HG02623 (cell line): ENCODE data around the gene SLN.

Experiments
- ATAC-seq: cut with Tn5 transposase; IDR thresholded peaks from one replicate; pipeline ENCODE4 v1.9.1; 2021; ENCODE audit warnings: moderate library complexity; ENCODE audit not compliant: unreplicated experiment

SLN gene

GRCh38 chr11:107688322-107688918 lies 23.4 kb downstream of the SLN start:
- no peak for ATAC-seq

- no peak for ATAC-seq
These were observed 28.0 kb downstream of the SLN start for GRCh38 chr11:107683807-107684206.

DNA sequence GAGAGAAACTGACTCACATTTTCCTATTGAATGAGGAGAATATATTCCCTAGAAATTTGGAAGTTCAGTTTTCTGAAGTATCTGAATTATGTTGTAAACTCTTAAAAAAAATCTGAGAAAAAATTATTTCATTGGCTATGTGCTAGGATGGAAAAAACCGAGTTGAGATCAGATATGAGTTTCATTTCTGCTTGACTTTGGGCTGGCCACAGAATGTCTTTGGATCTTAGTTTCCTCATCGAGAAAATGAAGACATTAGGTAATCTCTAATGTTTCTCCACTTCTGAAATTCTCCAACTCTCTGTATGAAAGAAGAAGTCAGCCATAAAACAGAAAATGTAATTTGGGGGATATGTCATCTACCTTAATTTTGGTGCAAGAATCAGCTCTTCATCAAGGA lies 28.8 kb downstream of the SLN start:
- ATAC-seq = no peak

GRCh38 chr11:107682572-107682971 lies 29.3 kb downstream of the SLN start:
- no peak for ATAC-seq

DNA sequence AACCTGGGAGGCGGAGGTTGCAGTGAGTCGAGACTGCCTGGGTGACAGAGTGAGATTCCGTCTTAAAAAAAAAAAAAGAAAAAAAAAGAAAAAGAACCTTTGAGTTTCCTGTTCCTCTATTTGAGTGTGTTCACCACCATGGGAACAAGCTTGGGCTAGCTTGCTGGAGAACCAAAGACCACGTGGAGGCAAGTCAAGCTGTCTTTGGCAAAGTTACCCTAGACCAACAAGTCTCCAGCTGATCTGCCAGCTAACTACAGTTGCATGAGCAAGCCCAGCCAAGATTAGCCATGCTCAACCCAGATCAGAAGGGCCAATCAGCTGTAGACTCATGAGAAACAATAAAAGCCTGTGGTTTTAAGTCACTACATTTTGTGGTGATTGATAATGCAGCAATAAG lies 29.7 kb downstream of the SLN start:
- no peak for ATAC-seq

DNA sequence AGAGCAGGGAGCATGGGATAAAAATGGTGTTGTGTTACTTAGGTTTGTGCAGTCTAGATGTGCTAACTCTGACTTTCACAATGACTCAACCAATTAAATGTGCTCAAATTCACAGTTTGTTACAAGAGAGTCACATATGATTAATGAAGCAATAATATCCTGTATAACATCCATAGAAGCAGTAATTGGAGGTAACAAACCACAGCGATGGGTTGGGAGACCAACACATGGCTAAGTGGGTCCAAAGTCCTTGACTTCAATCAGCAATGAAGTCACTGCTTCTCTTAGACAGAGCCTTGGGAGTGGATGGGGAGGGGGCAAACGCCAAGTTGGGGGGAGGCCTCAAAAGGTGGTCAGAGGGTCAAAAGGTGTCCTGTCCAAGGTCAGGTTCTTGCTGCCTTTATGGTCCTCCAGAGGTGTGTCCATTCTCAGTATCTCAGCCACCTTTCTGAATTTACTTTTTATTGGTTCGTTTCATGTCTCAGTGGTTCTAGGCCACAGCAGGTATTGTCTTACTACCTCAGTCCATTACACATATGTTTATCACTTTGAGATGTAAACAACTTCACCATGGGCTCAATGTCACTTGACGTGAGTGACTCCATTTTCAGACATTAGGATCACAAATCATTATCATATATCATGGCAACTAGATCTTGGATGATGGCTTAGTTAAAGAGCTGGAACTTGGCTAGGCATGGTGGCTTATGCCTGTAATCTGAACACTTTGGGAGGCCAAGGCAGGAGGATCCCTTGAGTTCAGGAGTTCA lies 32.4 kb downstream of the SLN start:
- no peak for ATAC-seq

GRCh38 chr11:107678632-107678971 lies 33.3 kb downstream of the SLN start:
- ATAC-seq = no peak

GRCh38 chr11:107677924-107678631 lies 33.8 kb downstream of the SLN start:
- ATAC-seq = no peak

- ATAC-seq = no peak
These were observed 35.4 kb downstream of the SLN start for GRCh38 chr11:107676336-107677057.

GRCh38 chr11:107675902-107676301 lies 36.0 kb downstream of the SLN start:
- no peak for ATAC-seq

GRCh38 chr11:107669893-107670601 lies 41.8 kb downstream of the SLN start:
- no peak for ATAC-seq

DNA sequence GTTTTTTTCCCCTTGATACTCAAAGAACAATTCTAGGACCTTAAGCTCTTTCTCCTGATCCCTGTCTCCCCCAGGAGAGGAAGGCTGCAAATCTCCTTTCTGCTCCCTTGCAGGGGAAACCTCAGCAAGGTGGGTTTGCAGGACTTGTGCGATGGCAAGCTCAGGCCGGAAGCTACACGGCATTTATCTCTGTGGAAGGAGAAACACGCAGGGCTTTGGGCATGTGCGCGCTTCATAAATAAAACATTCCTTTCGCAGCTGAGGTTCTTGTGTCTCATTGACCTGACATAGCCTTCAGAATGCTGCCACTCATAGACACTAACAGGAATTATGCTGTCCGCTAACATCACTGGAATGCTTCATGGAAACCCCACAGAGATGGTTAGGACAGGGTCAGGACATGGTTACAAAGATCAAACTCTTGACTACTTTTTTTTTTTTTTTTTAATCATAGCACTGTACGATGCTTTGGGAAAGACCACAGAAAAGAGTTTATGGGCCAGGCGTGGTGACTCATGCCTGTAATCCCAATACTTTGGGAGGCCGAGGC lies 42.6 kb downstream of the SLN start:
- no peak for ATAC-seq

DNA sequence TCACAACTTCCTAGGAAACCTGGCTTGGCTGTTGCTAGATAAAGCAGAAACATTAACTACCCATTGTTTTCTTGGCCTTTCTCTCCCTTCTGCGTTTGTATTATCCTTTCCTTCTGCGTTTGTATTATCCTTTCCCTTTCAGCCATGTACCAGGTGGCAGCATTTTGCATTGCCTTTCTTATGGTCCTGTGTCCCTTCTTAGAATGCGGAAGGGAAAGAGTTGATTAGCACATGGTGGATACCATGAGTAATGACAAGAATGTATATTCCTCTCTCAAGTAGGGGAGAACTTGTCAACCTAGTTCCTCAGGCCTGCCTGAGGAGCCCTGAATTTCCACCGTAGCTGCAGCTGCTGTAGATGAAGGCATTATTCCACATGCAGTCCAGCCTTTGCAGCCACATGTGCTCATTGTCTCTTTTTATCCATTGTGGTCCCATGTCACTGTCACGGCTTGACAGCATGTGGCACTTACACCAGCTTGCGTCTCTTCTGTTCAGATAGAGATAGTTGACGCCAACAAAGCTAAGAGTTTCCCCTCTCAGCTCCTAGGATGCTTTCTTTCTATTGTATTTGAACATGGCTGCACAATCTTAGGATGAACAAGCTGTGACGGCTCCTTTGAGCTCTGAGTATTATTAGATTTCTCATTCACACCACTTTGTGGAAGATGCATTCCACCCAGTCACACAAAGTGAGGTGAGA lies 44.8 kb downstream of the SLN start:
- ATAC-seq = no peak

- no peak for ATAC-seq
These were observed 46.8 kb downstream of the SLN start for GRCh38 chr11:107665018-107665417.

- no peak for ATAC-seq
These were observed 50.2 kb downstream of the SLN start for GRCh38 chr11:107661656-107662055.

DNA sequence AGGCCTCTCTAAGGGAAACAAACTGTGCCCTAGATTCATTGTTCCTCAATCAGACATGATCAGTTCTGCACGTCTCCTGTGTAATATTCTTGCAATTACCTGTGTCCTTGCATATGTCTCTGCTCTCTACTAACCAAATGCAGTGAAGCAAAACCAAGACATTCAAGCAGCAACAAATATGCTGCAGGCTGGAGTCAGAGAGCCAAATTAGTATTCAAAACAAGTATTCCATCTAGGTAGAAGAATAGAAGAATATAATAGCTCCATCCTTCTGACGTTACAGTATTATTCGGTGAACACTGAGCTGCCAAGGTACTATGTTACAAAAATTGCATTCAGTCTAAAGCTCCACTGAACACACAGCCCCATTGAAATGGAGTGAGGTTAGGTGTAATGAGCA lies 51.8 kb downstream of the SLN start:
- ATAC-seq = no peak

DNA sequence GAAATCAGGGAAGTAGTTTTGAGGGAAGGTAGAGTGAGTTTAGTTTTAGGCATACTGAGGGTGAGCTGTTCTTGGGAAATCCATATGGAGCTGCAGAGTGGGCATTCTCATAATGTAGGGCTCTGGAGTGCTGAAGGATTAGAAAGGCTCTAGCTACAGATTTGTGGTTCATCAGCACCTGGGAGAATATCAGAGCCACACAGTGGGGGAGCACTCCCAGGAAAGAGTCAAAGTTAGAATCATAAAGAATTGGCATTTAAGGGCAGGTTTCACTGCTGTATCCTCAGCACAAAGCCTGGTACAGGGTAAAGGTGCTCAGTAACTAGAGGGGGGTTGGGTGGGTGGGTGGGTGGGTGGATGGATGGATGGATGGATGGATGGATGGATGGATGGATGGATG lies 52.5 kb downstream of the SLN start:
- no peak for ATAC-seq
